NT2/D1 (cell line): ENCODE measurements around the gene TBC1D2.

Source experiments
- YY1 ChIP-seq: IDR thresholded peaks from 2 replicates; pipeline ENCODE4 v1.6.1; 2011; ENCODE audit not compliant: insufficient read length, insufficient read depth
- ZNF274 ChIP-seq: IDR thresholded peaks from 2 replicates; pipeline ENCODE4 v1.6.1; 2011; ENCODE audit warnings: mild to moderate bottlenecking, low read depth, low read length

DNA sequence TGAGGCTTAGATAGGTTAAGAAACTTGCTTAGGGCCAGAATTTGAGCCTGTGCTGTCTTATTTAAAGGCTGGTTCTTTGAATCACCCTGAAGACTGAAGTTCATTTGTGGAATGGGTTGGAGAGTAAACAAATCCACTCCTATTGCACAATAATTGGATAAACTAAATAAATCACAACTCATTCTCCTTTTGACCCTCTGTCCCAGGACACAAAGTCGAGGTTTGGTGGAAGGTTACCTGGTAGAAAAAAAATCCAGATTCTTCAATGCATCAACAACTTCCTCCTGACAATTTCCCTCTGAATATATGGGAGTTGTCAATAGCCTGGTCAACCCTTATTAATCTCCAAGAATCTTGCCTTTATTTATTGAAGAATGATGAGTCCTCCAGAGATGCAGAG lies 28.9 kb downstream of the TBC1D2 start:
- TF ChIP-seq ZNF274 (no peak), YY1 (no peak)
